DOHH2 (cell line): Measurements from ENCODE around the gene PGM5.

Experiments
- CTCF ChIP-seq: fragments of 200-600 bp; sonication (generic); IDR thresholded peaks from one replicate; pipeline ENCODE4 v1.5.1; 2014; ENCODE audit warnings: antibody characterized with exemption, mild to moderate bottlenecking, low read depth, low read length; ENCODE audit not compliant: poor library complexity, severe bottlenecking
- EZH2phosphoT487 ChIP-seq: fragments of 200-600 bp; sonication (generic); IDR thresholded peaks from 2 replicates; pipeline ENCODE4 v1.6.1; 2017; ENCODE audit warnings: borderline replicate concordance, mild to moderate bottlenecking, antibody characterized with exemption, low read length, moderate library complexity, mixed read lengths

GRCh38 chr9:68473790-68474189, 117.4 kb downstream of the PGM5 start:
- TF ChIP-seq CTCF = no peak
- no peak for TF ChIP-seq EZH2phosphoT487
